ENCODE results near the gene CWF19L2.

DNA sequence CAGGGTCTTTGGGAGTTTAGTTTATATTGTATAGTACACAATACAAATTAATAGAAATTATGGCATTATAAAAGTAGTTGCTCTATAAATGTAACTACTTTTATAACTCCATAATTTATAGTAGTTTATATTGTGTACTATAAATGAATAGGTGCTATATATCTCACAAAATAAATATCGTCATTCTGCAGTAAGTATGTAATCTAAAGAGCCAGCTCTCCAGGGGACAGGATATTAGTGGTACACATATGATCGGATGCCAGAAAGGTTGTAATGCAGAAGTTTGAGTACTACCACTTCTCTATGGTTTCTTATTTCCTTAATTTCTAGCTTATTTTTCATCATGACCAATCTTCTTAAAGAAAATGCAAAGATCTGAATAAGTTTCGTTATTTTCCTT, 20.2 kb upstream of the CWF19L2 start:
- no peak for TF ChIP-seq POLR2A (IDR thresholded peaks at IDR 0.05)
- no peak for TF ChIP-seq CTCF (IDR thresholded peaks at IDR 0.05 in 8 of 11, conservative IDR thresholded peaks at IDR 0.05 in 3 of 11)
- no peak for TF ChIP-seq POLR2AphosphoS5 (IDR thresholded peaks at IDR 0.05)

Data from spleen (tissue), 7 donors.